Amygdala (tissue), 56 donors: ENCODE results near the gene HABP2.

Source experiments
- DNase-seq, 56 donors: peaks; one replicate each; lab custom pipeline; 2025; lab: John Stamatoyannopoulos, UW

The HABP2 gene

DNA sequence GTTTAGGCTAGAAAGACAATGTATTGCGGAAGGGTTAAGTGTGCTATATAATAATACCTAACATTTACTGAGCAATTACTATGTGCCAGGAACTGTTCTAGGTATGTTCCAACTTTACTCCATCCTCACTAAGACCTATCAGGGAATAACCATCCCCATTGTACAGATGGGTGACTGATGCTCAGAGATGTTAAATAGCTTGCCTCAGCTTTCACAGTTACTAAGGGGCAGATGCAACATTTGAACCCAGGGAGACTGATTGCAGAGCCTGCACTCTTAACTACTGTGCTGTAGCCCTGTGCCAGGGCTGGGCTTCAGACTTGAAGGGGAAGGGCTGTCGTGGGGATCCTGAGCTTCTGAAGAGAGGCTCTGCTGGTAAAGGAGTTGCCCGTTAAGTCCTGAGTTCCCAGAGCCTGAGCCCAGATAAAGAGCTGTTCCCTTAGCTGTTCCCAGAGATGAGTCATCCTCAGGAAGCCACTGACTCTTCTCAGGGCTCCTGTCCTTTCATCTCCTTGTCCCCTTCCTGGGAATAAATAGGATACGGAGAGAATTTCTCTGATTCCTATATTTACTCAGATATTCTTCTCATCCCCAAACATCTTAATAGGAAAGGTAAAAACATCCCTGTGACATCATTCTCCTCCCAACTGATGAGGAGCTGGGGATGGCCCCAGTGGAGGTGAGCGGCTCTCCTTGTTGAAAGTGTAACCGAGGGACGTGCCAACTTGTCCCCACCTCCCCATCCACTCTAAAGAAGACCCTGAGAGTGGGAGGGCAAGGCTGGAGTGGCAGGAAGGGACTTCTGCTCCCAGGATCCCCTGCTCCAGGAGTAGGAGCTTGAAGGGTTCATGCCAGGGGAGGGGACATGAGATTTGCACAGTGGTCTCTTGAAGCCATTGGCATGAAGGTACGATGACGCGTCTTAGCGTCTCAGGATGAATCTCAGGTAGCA, 28.0 kb upstream of the HABP2 start:
- DNase-seq: no peak

DNA sequence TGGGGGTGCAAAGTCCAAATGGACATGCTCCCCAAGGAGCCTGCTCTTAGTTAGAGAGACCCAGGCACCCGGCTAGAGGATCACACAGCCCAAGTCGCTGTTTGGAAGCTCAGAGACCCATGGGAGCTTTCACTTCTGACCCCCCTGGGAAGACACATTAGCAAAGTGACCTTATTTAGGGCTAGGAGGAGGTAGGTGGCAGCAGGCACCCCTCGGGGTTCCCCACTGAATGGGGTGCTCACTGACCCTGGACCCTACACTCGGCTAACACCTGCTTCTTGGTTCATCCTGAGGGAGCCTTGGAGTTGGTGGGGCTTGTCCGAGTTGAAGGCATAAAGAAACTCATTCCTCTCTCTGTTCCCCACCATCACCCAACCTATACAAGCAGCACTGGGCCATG, 27.1 kb upstream of the HABP2 start:
- DNase-seq: no peak

DNA sequence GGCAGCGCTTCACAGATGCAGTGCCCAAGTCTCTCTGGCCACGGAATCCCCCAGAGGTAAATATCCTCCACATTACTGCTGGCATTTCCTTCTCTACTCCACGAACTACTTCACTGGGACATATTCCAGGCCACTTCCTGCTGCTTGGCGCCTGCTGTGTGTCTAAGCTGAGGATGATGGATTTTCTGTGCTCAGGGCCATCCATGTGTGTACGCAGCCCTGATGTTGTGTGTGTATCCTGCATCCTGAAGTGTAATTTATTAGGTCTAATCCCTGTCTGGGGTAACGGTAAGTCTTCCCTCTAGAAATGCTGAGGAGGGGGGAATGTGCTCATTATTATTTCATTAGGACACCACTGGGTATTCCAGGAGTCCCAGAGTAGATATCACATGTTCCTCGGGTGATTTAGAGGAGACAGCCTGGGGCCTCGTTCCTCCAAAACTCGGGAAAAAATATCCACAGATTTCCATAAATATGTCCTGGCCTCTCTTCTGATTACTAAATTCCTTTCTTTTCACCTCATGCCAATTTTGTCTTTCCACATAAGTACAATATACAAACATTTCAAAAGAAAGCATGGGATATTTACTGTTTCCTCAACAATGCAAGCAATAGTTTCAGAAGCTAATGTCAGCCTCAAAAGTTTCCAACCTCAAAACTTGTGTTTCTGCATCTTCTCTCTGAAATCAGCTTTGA, 25.5 kb upstream of the HABP2 start:
- DNase-seq: no peak

DNA sequence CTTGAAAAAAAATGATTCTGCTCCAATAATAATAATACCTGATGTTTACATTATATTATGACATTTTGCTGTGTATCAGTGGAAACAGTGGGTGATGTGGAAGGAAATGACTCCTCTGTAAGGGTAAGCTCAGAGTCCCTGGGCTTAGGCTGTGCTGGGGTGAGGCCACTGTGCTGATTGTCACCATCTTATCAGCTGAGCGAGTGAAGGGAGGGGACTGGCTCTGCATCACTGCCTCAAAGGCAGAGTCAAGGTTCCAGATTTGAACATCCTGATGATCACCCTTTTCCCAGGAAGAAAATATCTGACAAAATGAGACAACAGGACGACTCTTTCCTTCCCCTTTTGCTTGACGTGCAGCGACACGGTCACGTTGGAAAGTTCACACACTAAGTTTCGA, 24.0 kb upstream of the HABP2 start:
- no peak for DNase-seq

DNA sequence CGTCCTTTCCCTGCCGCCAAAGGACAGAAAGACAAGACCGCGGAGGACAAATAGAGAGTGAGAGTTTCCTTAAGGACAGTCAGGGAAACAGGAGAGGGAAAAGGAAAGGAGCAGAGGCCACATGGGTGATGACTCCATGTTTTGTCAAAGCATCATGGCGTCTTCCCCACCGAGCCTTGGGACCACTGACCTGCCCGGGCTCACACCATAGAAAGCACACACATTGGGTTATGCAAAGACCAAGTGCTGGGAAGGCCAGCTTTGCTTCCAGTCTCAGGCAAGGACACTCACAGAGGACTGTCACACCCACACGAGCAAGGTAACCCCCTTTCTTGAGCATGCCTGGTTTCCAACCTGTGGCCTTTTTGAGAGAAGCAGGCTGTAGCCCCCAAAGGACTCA, 23.3 kb upstream of the HABP2 start:
- no peak for DNase-seq

DNA sequence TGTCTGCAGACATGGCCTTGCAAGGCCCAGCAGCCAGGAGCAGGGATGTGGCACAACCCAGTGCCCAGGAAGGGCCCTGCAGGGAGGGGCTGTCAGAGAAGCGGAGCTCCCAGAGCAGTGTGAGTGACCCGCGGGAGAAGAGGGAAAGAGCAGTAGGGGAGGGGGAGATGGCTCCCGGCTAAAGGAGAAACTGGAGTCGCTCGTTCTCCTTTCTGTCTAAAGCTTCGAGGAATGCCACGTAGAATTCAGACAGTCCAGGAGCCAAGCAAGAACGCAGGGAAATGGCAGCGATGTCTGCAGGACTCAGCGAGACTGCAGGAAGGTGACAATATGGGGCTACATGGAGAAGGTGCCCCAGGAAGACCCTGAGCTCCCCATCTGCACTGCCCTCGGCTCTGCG, 22.4 kb upstream of the HABP2 start:
- no peak for DNase-seq

DNA sequence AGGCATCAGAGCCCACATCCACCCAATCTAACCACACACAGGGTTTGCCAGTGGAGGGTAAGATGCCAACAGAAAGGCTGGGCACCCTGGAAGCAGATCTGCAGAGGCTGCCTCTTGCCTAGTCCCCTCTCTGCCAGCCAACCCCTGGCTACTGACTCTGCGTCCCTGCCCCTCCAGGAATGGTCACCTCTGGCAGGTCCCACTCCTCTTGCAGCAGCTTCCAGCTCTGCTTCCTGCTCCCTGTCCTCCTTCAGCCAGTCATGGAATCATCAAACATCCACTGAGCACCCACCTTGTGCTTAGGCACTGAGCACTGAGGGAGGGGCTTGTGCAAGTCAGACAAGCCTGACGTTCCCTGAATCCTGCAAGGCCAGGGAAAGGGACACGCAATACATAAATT, 20.1 kb upstream of the HABP2 start:
- DNase-seq: no peak

DNA sequence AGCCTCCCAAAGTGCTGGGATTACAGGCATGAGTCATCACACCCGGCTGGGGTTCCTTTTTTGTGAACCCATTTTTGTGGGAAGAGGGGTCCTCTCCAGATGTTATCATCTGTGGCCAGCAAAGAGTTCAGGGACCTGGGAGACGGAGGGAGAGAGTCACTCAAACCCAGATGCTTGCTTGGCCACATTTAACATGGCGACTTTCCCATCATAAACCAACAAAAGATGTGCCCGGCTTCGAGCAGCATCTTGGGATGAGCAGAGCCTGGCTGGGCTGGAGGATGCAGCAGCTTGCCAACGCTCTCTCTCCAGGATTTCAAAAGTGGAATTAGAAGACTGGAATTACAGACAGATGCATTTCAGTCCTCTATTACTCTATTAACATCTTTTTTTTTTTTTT, 19.1 kb upstream of the HABP2 start:
- no peak for DNase-seq

DNA sequence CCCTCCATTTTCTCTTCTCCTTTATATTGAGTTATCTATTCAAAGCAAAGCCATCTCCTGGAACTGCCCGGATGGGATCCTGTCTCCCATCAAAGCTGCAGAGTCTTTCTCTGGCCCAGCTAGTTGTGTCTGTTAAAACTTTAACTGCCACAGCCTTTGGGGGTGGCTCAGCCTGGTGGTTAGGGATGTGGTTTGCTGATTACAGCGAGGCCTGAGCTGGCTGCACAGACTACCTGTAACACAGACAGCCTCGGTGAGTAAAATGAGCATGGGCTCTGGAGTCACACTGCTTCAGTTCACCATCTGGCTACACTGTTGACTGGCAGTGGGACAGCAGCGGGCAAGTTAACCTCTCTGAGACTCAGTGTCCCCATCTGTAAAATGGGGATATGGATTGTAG, 18.4 kb upstream of the HABP2 start:
- no peak for DNase-seq

DNA sequence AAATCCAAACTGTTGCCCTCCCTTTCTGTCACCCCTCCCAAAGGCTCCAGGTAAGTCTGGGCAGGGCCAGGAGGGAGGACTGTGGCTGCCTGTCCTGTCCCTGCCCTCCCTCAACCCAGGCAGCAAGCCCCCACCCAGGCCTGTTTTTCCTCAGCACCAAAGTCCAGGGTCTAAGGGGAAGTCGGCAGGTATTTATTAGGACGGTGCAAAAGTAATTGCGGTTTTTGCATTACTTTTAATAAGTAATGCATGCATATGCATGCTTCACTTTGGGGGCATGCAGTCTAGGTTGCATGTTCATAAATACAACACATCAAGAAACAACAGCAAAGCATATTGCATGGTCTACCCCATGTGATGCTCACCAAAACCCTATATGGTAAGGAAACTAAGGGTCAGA, 15.2 kb upstream of the HABP2 start:
- DNase-seq: no peak

DNA sequence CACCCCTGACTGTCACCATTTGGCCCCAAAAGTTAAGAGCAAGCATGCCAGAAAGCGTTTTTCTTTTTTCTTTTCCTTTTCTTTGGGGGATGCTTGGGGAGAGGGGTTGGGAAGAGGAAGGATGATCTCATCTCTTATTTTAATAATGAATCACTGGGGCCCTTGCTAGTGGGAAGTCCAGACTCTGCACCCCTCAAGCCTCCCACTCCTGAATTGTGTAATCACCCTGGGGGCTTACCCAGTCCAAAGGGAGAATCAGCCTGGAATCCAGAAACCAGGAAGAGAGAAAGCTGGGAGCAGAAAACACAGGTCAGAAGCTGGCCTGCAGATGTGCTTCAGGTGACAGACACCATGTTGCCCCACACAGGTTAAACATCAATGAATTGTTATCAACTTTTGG, 14.7 kb upstream of the HABP2 start:
- DNase-seq: no peak

DNA sequence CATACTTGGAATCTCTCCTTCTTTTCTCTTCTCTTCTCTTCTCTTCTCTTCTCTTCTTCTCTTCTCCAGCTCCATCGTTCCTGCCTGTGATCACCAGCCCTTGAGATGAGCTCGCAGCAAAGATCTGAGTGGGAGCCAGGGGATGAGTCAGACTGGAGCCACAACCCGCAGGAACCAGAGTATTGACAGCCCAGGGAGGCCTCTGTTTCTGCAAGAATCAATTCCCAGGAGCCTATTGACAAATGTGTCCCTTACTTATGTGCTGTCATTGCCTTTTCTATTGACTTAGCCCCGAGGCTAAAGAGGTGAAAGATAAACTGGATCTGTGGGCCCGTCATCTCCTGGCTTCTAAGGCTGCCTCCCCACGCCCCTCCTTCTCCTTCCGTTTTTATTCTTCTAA, 13.1 kb upstream of the HABP2 start:
- DNase-seq: peak in 2 of 56 donors; percentile 2 to 4

DNA sequence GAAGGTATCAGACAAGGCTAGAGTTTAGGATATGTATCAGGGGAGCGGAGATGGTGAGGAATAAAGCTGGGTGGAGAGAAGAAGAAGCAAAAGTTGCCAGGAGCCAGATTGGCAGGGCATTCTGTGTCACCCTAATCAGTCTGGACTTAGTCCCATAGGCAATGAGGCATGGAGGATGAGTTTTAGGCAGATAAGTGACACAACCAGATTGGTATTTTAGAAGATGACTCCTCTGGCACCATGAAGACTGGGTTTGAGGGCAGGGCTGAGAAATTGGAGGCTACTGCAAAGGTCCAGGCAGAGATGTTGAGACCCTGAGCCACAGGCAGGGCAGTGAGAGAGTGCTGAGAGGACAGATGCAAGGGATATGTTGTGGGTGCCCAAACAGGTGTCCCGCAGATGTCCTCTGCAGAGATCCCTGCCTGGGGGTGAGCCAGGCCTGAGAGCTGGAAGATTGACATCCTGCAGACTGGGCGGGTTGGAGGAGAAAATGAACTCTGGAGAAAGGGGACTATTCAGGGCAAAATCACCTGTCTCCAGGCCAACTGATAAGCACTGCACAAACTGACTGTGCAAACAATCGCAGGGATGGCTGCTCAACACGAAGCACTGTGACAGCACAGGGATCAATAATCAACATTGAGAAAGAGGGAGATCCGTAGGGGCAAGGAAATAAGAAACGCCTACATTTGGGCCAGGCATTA, 11.9 kb upstream of the HABP2 start:
- no peak for DNase-seq

DNA sequence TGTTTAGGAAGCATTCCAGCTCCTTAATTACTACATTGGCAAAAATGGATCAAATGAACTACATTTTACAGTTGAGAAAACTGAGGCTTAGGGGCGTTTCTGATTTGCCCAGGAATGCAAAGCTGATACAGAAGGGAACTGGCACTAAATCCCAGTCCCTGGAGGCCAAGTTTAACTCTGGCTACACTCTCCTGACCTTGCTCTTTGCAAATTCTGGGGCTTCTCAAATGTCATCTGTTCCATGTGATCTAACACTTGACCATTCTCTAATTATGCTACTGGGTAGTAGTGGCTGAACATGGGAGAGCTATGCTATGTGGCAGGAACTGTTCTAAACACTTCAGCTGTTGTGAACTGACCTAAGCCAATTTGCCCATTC, 11.3 kb upstream of the HABP2 start:
- no peak for DNase-seq

DNA sequence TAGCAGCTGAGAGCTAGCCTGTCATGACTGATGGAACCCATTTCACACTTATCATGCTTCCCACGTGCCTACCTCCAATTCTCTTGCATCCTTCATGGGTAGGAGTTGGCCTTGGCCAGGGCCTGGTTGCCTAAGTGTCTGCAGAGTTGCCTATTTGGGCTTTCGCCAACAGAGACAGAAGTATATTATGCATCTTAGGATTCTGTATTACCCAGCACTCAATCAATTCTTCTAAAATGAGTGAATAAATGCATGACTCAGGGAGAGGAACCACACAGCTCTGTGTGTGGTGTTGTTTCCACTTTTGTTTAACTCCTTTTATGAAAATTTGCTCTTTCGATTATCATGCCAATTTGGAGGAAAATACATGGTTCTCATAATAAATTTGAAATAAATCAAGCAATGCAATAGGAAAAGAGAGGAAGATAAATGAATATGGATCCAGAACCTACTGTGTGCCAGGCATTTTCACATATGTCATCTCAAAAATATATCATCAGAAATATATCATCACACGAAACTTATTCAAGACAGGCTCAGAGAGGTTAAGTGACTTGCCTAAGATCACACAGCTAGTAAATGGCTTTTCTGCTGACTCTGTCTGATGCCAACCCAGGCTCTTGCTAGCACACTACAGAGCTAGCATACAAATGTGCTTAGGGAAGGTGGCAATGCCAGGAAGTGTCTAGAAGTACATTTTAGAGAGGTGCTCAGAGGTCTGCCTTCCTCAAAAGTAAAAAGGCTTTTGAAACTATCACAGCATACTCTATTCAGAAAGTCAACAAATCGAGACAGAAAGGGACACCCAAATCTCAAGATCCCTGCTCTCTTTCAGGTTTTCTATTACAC, 9.5 kb upstream of the HABP2 start:
- no peak for DNase-seq

DNA sequence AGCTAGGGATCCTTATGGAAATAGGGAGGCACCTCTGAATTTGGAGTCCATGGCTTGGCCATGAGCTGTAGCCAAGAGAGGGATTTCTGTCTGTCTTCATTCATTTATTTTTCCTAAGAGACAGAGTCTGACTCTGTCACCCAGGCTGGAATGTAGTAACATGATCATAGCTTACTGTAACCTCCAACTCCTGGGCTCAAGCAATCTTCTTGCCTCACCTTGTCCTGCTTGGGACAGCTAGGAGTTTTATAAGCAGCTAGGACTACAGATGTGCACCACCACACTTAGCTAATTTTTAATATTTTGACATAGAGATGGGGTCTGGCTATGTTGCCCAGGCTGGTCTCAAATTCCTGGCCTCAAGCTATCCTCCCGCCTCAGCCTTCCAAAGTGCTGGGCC, 8.5 kb upstream of the HABP2 start:
- no peak for DNase-seq

DNA sequence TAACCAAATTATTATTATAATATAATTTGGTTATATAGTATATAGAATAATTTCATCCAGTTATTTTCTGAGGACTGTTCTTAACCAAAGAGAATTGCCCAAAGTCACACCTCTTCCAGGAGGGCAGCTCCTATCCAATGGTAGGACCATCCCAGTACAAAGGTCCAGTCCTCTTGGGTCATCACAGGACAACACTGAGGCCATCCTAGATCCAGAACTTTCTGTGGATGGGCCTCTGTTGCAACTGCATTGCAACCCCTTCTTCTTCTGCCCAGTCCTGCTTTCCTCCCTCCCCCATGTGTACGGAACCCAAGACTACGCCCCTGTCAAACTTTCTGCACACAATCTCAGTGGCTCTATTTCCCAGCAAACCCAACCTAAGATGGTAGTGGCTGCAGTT, 5.4 kb upstream of the HABP2 start:
- DNase-seq: no peak

DNA sequence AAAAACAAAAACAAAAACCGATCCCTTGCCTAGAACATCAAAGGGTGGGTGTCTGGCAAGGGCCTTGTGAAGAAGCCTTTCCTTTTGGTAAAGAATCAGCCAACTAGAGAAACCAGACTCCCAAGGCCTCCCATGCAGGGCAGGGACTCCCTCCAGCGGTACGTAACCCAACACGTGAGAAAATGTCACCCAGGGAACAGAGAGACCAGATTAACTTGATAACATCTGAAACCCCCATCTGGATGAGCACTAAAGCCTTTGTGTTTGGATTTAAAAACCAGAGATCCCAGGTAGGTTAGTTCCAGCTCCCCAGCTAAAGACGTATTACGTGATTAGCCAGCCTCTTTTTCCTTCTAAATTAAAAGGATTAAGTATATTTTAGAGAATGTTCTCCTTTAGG, 3.0 kb upstream of the HABP2 start:
- no peak for DNase-seq

DNA sequence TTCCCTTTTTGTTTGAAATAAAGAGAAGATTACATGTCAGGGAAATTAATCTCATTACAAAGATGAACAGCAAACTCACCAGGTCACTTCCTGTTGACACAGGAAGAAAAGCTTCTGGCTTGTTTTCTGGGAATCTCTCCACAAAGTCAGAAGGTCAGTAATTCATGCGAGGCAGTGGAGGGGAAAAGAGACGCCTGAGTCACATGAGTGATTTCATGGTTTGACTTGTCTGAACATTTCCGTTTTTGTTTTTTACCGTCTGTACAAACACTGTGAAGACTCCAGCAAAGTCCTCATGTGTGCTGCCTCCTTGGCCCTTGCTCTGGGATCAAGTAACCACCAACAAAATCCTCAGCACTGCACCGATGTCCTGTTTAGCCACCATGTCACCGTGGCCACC, 2.5 kb upstream of the HABP2 start:
- no peak for DNase-seq

DNA sequence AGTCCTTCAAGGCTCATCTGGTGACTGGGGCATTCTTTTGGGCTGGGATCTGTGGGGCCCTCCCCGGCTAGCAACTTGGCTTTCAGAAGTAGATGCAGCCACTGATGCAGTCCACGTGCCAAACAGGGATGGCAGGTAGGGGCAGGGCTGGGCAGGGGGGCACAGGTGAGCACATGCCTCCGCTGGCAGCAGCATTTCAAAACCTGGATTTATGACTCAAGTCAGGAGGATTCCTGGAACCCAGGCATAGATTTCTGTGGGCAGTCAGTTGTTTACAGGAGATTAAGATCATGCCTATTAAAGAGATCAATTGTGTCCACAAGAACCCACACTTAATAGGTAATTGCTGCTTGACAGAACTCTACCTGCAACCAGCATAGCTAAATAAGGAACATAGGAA, 839 bp upstream of the HABP2 start:
- no peak for DNase-seq

DNA sequence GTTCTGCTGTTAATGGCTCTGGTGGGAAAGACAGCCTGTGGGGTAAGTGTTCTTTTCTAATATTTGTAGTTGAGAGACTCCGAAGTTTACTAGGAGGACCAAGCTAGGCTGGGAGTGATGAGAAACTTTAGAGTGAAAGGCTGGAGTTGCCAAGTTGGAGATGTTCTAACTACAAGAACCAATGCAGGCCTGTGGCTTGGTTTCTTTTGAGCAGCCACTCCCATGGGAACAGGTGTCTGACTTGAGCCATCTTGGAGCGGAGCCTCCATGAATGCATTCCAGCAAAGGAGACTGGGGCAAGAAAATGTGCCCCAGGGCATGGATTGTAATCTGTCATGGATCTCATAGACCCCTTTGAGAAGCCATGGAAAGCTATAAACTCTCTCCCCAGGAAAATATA, 296 bp downstream of the HABP2 start:
- DNase-seq: no peak
